K562 (cell line): Measurements from ENCODE around the gene KEL. TPM values are rescaled to one million over a fixed set of nuclear protein-coding genes. Genes with fewer than 3 reads are reported as not detected.

Source experiments
- E2F8 ChIP-seq: fragments of 450-650 bp; IDR thresholded peaks from 2 replicates; pipeline ENCODE4 v1.7.1; 2018; ENCODE audit warnings: mild to moderate bottlenecking, low read depth; ENCODE audit not compliant: partially characterized antibody
- ESRRA ChIP-seq: fragments of 450-650 bp; IDR thresholded peaks from 2 replicates; pipeline ENCODE4 v1.6.1; 2014; ENCODE audit warnings: low read depth, mild to moderate bottlenecking, moderate library complexity, borderline replicate concordance
- FOXP1 ChIP-seq: sonication (generic); formaldehyde crosslinking; IDR thresholded peaks from 2 replicates; pipeline ENCODE4 v1.8.0; 2022; ENCODE audit warnings: mild to moderate bottlenecking, missing genetic modification reagents
- GABPB1 ChIP-seq: sonication (generic); formaldehyde crosslinking; IDR thresholded peaks from 2 replicates; pipeline ENCODE4 v1.8.0; 2022; ENCODE audit warnings: mild to moderate bottlenecking, missing genetic modification reagents
- GTF2A2 ChIP-seq: IDR thresholded peaks from 2 replicates; pipeline ENCODE4 v1.6.1; 2016; ENCODE audit warnings: mild to moderate bottlenecking, missing genetic modification characterization, missing compliant biosample characterization
- HNRNPLL ChIP-seq: fragments of 200-400 bp; formaldehyde crosslinking; IDR thresholded peaks from 2 replicates; pipeline ENCODE4 v1.6.1; 2017; ENCODE audit warnings: low read length, low read depth, mild to moderate bottlenecking; ENCODE audit not compliant: poor library complexity, severe bottlenecking
- IRF2 ChIP-seq: sonication (generic); formaldehyde crosslinking; IDR thresholded peaks from 2 replicates; pipeline ENCODE4 v1.8.1; 2022; ENCODE audit warnings: mild to moderate bottlenecking, missing genetic modification reagents
- LCOR ChIP-seq: sonication (generic); formaldehyde crosslinking; IDR thresholded peaks from 2 replicates; pipeline ENCODE4 v1.8.0; 2022; ENCODE audit warnings: mild to moderate bottlenecking, missing genetic modification reagents
- MAZ ChIP-seq, 2 experiments: fragments of 450-650 bp in 1 of 2; sonication (generic) in 1 of 2; formaldehyde crosslinking; IDR thresholded peaks in 1 of 2; conservative IDR thresholded peaks in 1 of 2; 2 replicates each; pipeline versions ENCODE4 v1.4.0 to v1.5.0; 2020; ENCODE audit warnings: mild to moderate bottlenecking in 1 of 2, missing genetic modification reagents in 1 of 2
- MNT ChIP-seq, 2 experiments: fragments of 450-650 bp; conservative IDR thresholded peaks; 2 replicates each; pipeline ENCODE4 v1.6.1; 2017; ENCODE audit warnings: mild to moderate bottlenecking in 2 of 2, moderate library complexity in 2 of 2
- PRPF4 ChIP-seq: fragments of 200-400 bp; formaldehyde crosslinking; IDR thresholded peaks from one replicate; pipeline ENCODE4 v1.6.1; 2017; ENCODE audit warnings: low read length, low read depth, mild to moderate bottlenecking; ENCODE audit not compliant: insufficient read depth, poor library complexity, severe bottlenecking
- SFPQ ChIP-seq: fragments of 200-400 bp; formaldehyde crosslinking; IDR thresholded peaks from 2 replicates; pipeline ENCODE4 v1.6.1; 2017; ENCODE audit warnings: mild to moderate bottlenecking, low read depth, low read length, moderate library complexity
- SMARCE1 ChIP-seq: fragments of 450-650 bp; IDR thresholded peaks from 2 replicates; pipeline ENCODE4 v1.7.1; 2016; ENCODE audit warnings: mild to moderate bottlenecking
- SNAPC5 ChIP-seq: fragments of 250-450 bp; sonication (Bioruptor Pico); IDR thresholded peaks from 2 replicates; pipeline ENCODE4 v1.8.0; 2021; ENCODE audit warnings: moderate library complexity, mild to moderate bottlenecking, inconsistent platforms
- TFAM ChIP-seq: fragments of 250-450 bp; sonication (Bioruptor Pico); conservative IDR thresholded peaks from 2 replicates; pipeline ENCODE4 v1.5.0; 2021; ENCODE audit warnings: mild to moderate bottlenecking, moderate library complexity
- TGIF2 ChIP-seq: sonication (generic); formaldehyde crosslinking; IDR thresholded peaks from 2 replicates; pipeline ENCODE4 v1.8.1; 2022; ENCODE audit warnings: mild to moderate bottlenecking, missing genetic modification reagents, moderate library complexity
- YBX1 ChIP-seq: fragments of 450-650 bp; IDR thresholded peaks from 2 replicates; pipeline ENCODE4 v1.7.1; 2016; ENCODE audit warnings: mild to moderate bottlenecking
- ZC3H11A ChIP-seq: IDR thresholded peaks from 2 replicates; pipeline ENCODE4 v1.6.1; 2012; ENCODE audit warnings: low read depth, low read length, improper control_type of control experiment
- ZNF696 ChIP-seq: fragments of 250-450 bp; sonication (Bioruptor Pico); conservative IDR thresholded peaks from 2 replicates; pipeline ENCODE4 v1.4.0; 2020; ENCODE audit warnings: mild to moderate bottlenecking, moderate library complexity
- polyA plus RNA-seq, 8 experiments: library from polyadenylated mRNA; depleted of rRNA in 4 of 8; stranded (reverse) in 5 of 8; unstranded in 3 of 8; fragments of >200 nt; fragmentation: Nextera tagmentation in 2 of 8; fragmentation: Illumina TruSeq in 1 of 8; extraction: Ambion mirVana in 2 of 8; extraction: Trizol in 1 of 8; gene quantifications; 2 replicates each; pipeline versions ENCODE4 v1.2.1 to v1.2.3, GENCODE V29; 2011 to 2014; ENCODE audit warnings: inconsistent platforms in 1 of 8, missing spikeins in 1 of 8
- total RNA-seq, 7 experiments: library from RNA; depleted of rRNA in 6 of 7; stranded (reverse); fragments of >200 nt in 6 of 7; fragmentation: Illumina TruSeq in 2 of 7; extraction: Trizol in 2 of 7; gene quantifications; 2 replicates each; pipeline versions ENCODE4 v1.2.1 to v1.2.3, GENCODE V29; 2011 to 2021; ENCODE audit warnings: low replicate concordance in 1 of 7

Gene KEL
- total and polyA plus RNA-seq, 9 of the 15 experiments (the other 6 are each of a cell fraction or from before 2014, with no cell fraction given) = 9.0 to 47.4 (median 22.2) TPM

GRCh38 chr7:143008007-143008901 lies 46.1 kb upstream of the KEL start (continued):
- TF ChIP-seq PRPF4 = no peak
- no peak for TF ChIP-seq ZNF696 (CRISPR knock-in tag)
- no peak for TF ChIP-seq ESRRA
- no peak for TF ChIP-seq SFPQ
- TF ChIP-seq IRF2 (CRISPR knock-in tag) = no peak
- TF ChIP-seq TFAM (CRISPR knock-in tag) = no peak
- no peak for TF ChIP-seq FOXP1 (CRISPR knock-in tag)
- no peak for TF ChIP-seq SNAPC5 (CRISPR knock-in tag)
- TF ChIP-seq ZC3H11A = no peak
- no peak for TF ChIP-seq HNRNPLL
- no peak for TF ChIP-seq YBX1
- TF ChIP-seq LCOR = 0 out of 2 replicates have a peak, but pooled peaks have one; percentile 32
- peak; percentile 44; the same call in 1 of the 2 replicates for TF ChIP-seq GABPB1 (CRISPR knock-in tag)
- no peak for TF ChIP-seq GTF2A2 (tag)
- no peak for TF ChIP-seq SMARCE1
- TF ChIP-seq E2F8 = no peak
- TF ChIP-seq MNT (conservative IDR thresholded peaks at IDR 0.05) = peak; percentile 12 to 32; a peak in 2 of 4 replicates
- no peak for TF ChIP-seq MAZ (CRISPR knock-in tag; conservative IDR thresholded peaks at IDR 0.05 in 1 of 2, IDR thresholded peaks at IDR 0.05 in 1 of 2)
- TF ChIP-seq TGIF2 (CRISPR knock-in tag) = no peak
